Heart left ventricle (tissue), 16 donors: ENCODE measurements around the gene KICS2. TPM values are rescaled to one million over a fixed set of nuclear protein-coding genes. Genes with fewer than 3 reads are reported as not detected.

Experiments used
- ATAC-seq, 4 donors: fragments of 200-7000 bp; cut with Tn5 transposase; one replicate each; pipeline ENCODE4 v1.9.1; 2020 to 2022; ENCODE audit warnings: moderate library complexity in 4 of 4, mild to moderate bottlenecking in 3 of 4, moderate number of reproducible peaks in 1 of 4
- DNase-seq, 5 donors: peaks; one replicate each; pipeline ENCODE4 v3.0.0-alpha.2; 2020
- H3K27ac ChIP-seq, 12 donors: fragments of 200-600 bp; sonication (generic) in 4 of 12; one replicate each; pipeline versions ENCODE4 v1.5.0 to v1.8.0; 2016 to 2022; ENCODE audit warnings: mild to moderate bottlenecking in 2 of 12
- H3K27me3 ChIP-seq, 9 donors: fragments of 200-600 bp; sonication (generic) in 2 of 9; one replicate each; pipeline versions ENCODE4 v1.5.1 to v1.8.0; 2016 to 2022; ENCODE audit warnings: mild to moderate bottlenecking in 3 of 9
- H3K36me3 ChIP-seq, 9 donors: fragments of 200-600 bp; sonication (generic) in 2 of 9; one replicate each; pipeline versions ENCODE4 v1.5.0 to v1.8.0; 2018 to 2022; ENCODE audit warnings: mild to moderate bottlenecking in 2 of 9
- H3K4me1 ChIP-seq, 12 donors: fragments of 200-600 bp; sonication (generic) in 4 of 12; one replicate each; pipeline versions ENCODE4 v1.5.0 to v1.8.0; 2016 to 2022; ENCODE audit warnings: mild to moderate bottlenecking in 3 of 12
- H3K4me3 ChIP-seq, 12 donors: fragments of 200-600 bp; sonication (generic) in 4 of 12; one replicate each; pipeline versions ENCODE4 v1.5.0 to v1.8.0; 2017 to 2022; ENCODE audit warnings: mild to moderate bottlenecking in 9 of 12, moderate library complexity in 4 of 12
- H3K9me3 ChIP-seq, 12 donors: fragments of 200-600 bp; sonication (generic) in 4 of 12; one replicate each; pipeline versions ENCODE4 v1.5.0 to v1.8.0; 2016 to 2022; ENCODE audit warnings: mild to moderate bottlenecking in 1 of 12
- POLR2A ChIP-seq, 2 donors: fragments of 450-650 bp; IDR thresholded peaks; one replicate each; pipeline ENCODE4 v1.6.1; 2017; ENCODE audit warnings: antibody characterized with exemption in 2 of 2, mild to moderate bottlenecking in 2 of 2, moderate library complexity in 2 of 2
- WGBS, 4 donors: extraction: QIAGEN DNeasy Blood & Tissue Kit in 2 of 4; methylation state at CpG; one replicate each; pipeline versions ENCODE4 v1.1.5 to v1.1.7; 2013 to 2018; 5-methylcytosine and 5-hydroxymethylcytosine counted together
- intact Hi-C, 10 donors: fragments of 100-400 bp; cut with DNase I; formaldehyde crosslinking; loops; one replicate each; pipeline versions ENCODE4 v1.11.1 to v1.14.2; 2022
- polyA plus RNA-seq, 2 donors: library from polyadenylated mRNA; stranded (reverse); fragments of 200-250 nt; gene quantifications; one replicate each; pipeline ENCODE4 v1.2.3, GENCODE V29; 2013
- total RNA-seq, 9 donors: library from RNA; depleted of rRNA in 2 of 9; stranded (reverse); fragments of >200 nt in 2 of 9; fragmentation: NEBNext Ultra II Directional in 3 of 9; extraction: Animal tissue kit (Norgen Biotek cat#: 25700) in 3 of 9; gene quantifications; one replicate each; pipeline versions ENCODE4 v1.1.0 to v1.2.4, GENCODE V29; 2016 to 2023
- TF ChIP-seq, protein P1 (sequence below), 12 donors: fragments of 200-600 bp; sonication (generic) in 4 of 12; IDR thresholded peaks; one replicate each; pipeline versions ENCODE4 v1.5.0 to v1.8.0; 2018 to 2022; ENCODE audit warnings: antibody characterized with exemption in 12 of 12, mild to moderate bottlenecking in 5 of 12
- donor health status: ischemic (EF 13 %, LVEDD 7.1; RV severe dilation, severe dysfunction).
- donor health status: healthy with polysubstance abuse.
- donor health status: DM: no; HTN: yes; CAD: no.
- donor health status: DM: no; HTN: no; CAD: no.
- donor health status: ischemic (EF 25% LVEDD 6.9; RV normal size, moderate dysfunction).
- donor health status: ischemic (EF 25% LVEDD 5.7; RV mildly dilated, moderate dysfunction).
- donor health status: healthy.
- donor health status: DM: yes; HTN: yes; CAD: no.
- donor health status: ischemic (EF 35%, LVEDD 5.7; RV mildly dilated, moderate dysfunction).
- donor health status: nonischemic (EF 11% LVEDD 7.7; RV severe dilation, severe dysfunction).
- donor health status: DM: yes; HTN: yes; CAD: no.
- donor health status: PGD.
- donor health status: ischemic (EF 29% LVEDD 5.4; RV normal size, mild dysfunction).
- donor health status: nonischemic (EF 23%, LVEDD 6.1; RV moderate dilation, normal function).

KICS2 gene
- total and polyA plus RNA-seq, 11 donors: 1.8 to 6.7 (median 5.0) TPM

DNA sequence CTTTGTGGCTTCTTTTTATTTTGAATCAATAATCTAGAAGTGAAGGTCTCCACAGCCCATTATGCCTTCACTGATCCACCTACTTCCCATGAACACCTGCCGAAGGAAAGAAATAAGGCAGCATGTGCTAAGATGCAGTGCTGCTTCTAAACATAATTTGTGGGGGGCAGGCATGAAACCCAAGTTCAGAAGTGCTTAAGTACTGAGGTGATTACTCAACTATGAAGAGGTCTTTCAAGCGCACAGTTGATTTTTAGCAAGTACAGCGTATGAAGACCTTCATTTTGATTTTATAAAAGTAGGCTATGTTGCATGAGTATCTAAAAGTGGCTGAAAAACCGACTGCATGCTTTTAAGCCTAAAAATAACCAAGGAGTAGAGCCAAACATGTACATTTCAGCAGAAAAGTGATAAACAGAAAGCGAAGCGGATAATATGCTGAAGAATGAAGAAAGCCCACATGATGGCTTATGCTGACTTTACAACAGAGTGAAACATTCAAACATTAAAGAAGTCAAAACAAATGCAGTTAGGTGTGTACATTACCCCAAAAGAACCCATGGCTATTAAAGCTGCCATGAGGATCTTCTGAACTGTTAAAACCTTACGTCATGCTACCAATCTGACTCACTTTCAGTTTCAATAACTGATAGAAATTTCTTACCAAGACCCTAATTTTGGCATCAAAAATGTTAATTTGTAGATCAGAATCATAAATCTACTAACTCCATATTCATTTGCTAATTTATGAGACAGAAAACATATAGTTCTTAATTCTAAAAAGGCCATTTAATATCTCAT, 29.3 kb downstream of the KICS2 start:
- WGBS, 4 donors: 86 to 91% (median 87%) methylated on average over 7 of the region's 7 CpGs
- peaks cover 0 to 11% (median 5%) of the 10 kb centered on the region in 9 donors for H3K36me3 ChIP-seq
- ATAC-seq (no peak), DNase-seq (no peak)
- TF ChIP-seq, protein P1, sequence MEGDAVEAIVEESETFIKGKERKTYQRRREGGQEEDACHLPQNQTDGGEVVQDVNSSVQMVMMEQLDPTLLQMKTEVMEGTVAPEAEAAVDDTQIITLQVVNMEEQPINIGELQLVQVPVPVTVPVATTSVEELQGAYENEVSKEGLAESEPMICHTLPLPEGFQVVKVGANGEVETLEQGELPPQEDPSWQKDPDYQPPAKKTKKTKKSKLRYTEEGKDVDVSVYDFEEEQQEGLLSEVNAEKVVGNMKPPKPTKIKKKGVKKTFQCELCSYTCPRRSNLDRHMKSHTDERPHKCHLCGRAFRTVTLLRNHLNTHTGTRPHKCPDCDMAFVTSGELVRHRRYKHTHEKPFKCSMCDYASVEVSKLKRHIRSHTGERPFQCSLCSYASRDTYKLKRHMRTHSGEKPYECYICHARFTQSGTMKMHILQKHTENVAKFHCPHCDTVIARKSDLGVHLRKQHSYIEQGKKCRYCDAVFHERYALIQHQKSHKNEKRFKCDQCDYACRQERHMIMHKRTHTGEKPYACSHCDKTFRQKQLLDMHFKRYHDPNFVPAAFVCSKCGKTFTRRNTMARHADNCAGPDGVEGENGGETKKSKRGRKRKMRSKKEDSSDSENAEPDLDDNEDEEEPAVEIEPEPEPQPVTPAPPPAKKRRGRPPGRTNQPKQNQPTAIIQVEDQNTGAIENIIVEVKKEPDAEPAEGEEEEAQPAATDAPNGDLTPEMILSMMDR (IDR thresholded peaks at IDR 0.05): no peak
- peaks cover 0 to 2% (median 0%) of the 10 kb centered on the region in 12 donors for H3K4me1 ChIP-seq
- H3K27ac ChIP-seq: no peak overlapping the region
- no peaks in the 10 kb centered on the region for H3K9me3 ChIP-seq
- H3K4me3 ChIP-seq: no peak overlapping the region
- H3K27me3 ChIP-seq: no peaks in the 10 kb centered on the region
- intact Hi-C loops: no loop called here

DNA sequence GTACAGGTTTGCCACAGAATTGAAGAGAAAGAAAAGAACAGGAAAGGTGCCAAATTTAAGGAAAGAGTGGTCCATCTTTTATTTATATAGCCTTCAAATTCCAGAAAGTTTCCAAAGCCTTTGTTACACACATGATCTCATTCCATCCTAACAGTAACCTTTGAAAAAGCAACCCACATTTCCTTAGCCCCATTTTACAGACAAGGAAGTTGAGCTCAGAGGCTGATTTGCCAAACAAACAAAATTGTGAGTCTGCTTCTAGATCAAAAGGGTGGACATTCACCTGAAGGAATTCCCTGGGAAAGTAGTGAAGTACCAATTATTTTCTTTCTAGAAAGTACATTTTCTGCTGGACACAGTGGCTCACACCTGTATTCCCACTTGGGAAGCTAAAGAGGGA, 32.0 kb downstream of the KICS2 start:
- ATAC-seq (no peak), DNase-seq (no peak)
- TF ChIP-seq POLR2A (IDR thresholded peaks at IDR 0.05): no peak
- TF ChIP-seq, protein P1 (IDR thresholded peaks at IDR 0.05): no peak
- Histone ChIP-seq H3K9me3 (no peaks in the 10 kb centered on the region), H3K4me3 (no peak overlapping the region), H3K36me3 (peaks cover 0 to 11% (median 5%) of the 10 kb centered on the region in 9 donors), H3K27ac (no peak overlapping the region), H3K4me1 (peaks cover 0 to 9% (median 0%) of the 10 kb centered on the region in 12 donors), H3K27me3 (no peaks in the 10 kb centered on the region)
- intact Hi-C loops: no loop called here

GRCh38 chr12:64189530-64189929, 32.6 kb downstream of the KICS2 start:
- Histone ChIP-seq H3K9me3 (no peaks in the 10 kb centered on the region), H3K36me3 (peaks cover 0 to 11% (median 5%) of the 10 kb centered on the region in 9 donors), H3K4me1 (peaks cover 0 to 9% (median 0%) of the 10 kb centered on the region in 12 donors), H3K4me3 (no peak overlapping the region), H3K27ac (no peak overlapping the region), H3K27me3 (no peaks in the 10 kb centered on the region)
- ATAC-seq (no peak), DNase-seq (no peak)
- WGBS, 4 donors: 87 to 97% (median 92%) methylated on average over 1 of the region's 1 CpG
- TF ChIP-seq POLR2A (IDR thresholded peaks at IDR 0.05): no peak
- TF ChIP-seq, protein P1 (IDR thresholded peaks at IDR 0.05): no peak
- intact Hi-C loops: loop anchor here in 6 of 10 donors (10.0 kb wide), 2 partner anchors 55 to 65 kb away; no protein-coding TSS in a partner anchor

DNA sequence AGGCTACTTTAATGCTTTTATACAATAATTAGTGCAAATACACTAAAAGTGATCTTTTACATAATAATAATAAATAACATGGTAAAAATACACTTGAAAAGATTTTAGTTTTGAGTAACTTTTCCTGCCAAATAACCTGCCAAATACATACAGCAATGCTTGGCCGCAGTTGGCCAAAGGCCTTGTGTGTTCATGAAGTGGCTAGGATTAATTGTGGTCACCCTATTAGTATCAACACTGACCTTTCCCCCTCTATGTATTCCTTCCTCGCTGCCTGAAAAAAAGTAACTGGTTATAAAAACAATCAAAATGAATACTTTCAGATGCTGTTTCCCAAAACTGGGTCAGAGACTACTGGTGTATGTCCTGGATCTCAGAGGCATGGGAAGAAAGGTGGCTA, 34.3 kb downstream of the KICS2 start:
- WGBS, 4 donors: 82 to 88% (median 84%) methylated on average over 2 of the region's 2 CpGs
- intact Hi-C loops: loop anchor here in 6 of 10 donors (10.0 kb wide), 2 partner anchors 57 to 67 kb away; no protein-coding TSS in a partner anchor
- Histone ChIP-seq H3K4me1 (peaks cover 0 to 9% (median 0%) of the 10 kb centered on the region in 12 donors), H3K36me3 (no peaks in the 10 kb centered on the region), H3K4me3 (no peak overlapping the region), H3K27ac (no peak overlapping the region), H3K9me3 (no peaks in the 10 kb centered on the region), H3K27me3 (no peaks in the 10 kb centered on the region)
- no peak for DNase-seq
- TF ChIP-seq POLR2A (IDR thresholded peaks at IDR 0.05): no peak
- TF ChIP-seq, protein P1 (IDR thresholded peaks at IDR 0.05): no peak
- no peak for ATAC-seq
